Thyroid gland (tissue), 4 donors: ENCODE data around the gene TFPI.

Experiments used
- POLR2A ChIP-seq, 2 donors: fragments of 450-650 bp; IDR thresholded peaks; one replicate each; pipeline ENCODE4 v1.6.1; 2017; ENCODE audit warnings: antibody characterized with exemption in 2 of 2, mild to moderate bottlenecking in 2 of 2, moderate library complexity in 1 of 2
- TF ChIP-seq, protein P1 (sequence below), 6 experiments: fragments of 200-600 bp in 3 of 6; fragments of 450-650 bp in 3 of 6; sonication (generic) in 3 of 6; IDR thresholded peaks; one replicate each; pipeline ENCODE4 v1.5.1; 2016 to 2019; ENCODE audit warnings: antibody characterized with exemption in 6 of 6, mild to moderate bottlenecking in 2 of 6, inconsistent platforms in 1 of 6, moderate library complexity in 1 of 6

GRCh38 chr2:187526792-187527191 is 27.4 kb downstream of the TFPI start:
- TF ChIP-seq POLR2A (IDR thresholded peaks at IDR 0.05) = no peak
- TF ChIP-seq, protein P1, sequence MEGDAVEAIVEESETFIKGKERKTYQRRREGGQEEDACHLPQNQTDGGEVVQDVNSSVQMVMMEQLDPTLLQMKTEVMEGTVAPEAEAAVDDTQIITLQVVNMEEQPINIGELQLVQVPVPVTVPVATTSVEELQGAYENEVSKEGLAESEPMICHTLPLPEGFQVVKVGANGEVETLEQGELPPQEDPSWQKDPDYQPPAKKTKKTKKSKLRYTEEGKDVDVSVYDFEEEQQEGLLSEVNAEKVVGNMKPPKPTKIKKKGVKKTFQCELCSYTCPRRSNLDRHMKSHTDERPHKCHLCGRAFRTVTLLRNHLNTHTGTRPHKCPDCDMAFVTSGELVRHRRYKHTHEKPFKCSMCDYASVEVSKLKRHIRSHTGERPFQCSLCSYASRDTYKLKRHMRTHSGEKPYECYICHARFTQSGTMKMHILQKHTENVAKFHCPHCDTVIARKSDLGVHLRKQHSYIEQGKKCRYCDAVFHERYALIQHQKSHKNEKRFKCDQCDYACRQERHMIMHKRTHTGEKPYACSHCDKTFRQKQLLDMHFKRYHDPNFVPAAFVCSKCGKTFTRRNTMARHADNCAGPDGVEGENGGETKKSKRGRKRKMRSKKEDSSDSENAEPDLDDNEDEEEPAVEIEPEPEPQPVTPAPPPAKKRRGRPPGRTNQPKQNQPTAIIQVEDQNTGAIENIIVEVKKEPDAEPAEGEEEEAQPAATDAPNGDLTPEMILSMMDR (IDR thresholded peaks at IDR 0.05) = no peak
